Dendritic cell treated with granulocyte-macrophage colony-stimulating factor and Interleukin-4, amounts not matched to agents 40 ng/mL and 50 ng/mL, for 4 days (primary cell): ENCODE data around the gene ADCY3.
A peak's percentile ranks its signal among the peaks of the same experiment; 100 is the strongest.

Experiments used
- H3K27ac Mint-ChIP-seq: one replicate; pipeline ENCODE4 v1.8.0; 2022; ENCODE audit warnings: mild to moderate bottlenecking, mixed read lengths
- H3K27me3 Mint-ChIP-seq: one replicate; pipeline ENCODE4 v1.8.0; 2022; ENCODE audit warnings: mild to moderate bottlenecking, mixed read lengths
- H3K36me3 Mint-ChIP-seq: one replicate; pipeline ENCODE4 v1.8.0; 2022; ENCODE audit warnings: low read depth, mixed read lengths
- H3K4me1 Mint-ChIP-seq: one replicate; pipeline ENCODE4 v1.8.0; 2022; ENCODE audit warnings: low read depth, mixed read lengths
- H3K4me3 Mint-ChIP-seq: one replicate; pipeline ENCODE4 v1.8.0; 2022; ENCODE audit warnings: mild to moderate bottlenecking, moderate library complexity, mixed read lengths
- H3K9me3 Mint-ChIP-seq: one replicate; pipeline ENCODE4 v1.8.0; 2022; ENCODE audit warnings: mixed read lengths
- intact Hi-C: fragments of 100-400 bp; cut with micrococcal nuclease; formaldehyde crosslinking; loops from one replicate; pipeline ENCODE4 v1.15.0; 2022

Gene ADCY3

DNA sequence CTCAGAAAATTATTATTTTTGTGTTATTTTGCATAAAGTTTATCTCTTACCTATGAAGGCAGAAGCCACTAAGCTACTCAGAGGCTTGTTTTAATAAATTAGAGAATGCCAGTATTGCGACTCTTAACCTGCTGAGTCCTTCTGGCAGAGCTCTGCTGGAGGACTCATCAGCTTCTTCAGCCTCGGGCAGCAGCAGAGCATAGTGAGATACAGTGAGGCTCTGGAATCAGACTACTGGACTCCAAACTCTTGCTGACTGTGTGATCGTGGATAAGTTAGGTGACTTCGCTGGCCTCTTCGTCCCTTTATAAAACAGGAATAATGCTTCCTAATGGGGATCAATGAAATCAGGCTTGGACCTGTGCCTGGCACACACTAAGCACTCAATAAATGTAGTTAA, 128.6 kb downstream of the ADCY3 start:
- Mint-ChIP-seq H3K9me3 (no peaks in the 10 kb centered on the region), H3K27ac (no peak overlapping the region), H3K4me1 (peaks cover 22% of the 10 kb centered on the region), H3K36me3 (peaks cover 29% of the 10 kb centered on the region), H3K4me3 (no peak overlapping the region), H3K27me3 (no peaks in the 10 kb centered on the region)
- intact Hi-C loops = no loop called here

- Mint-ChIP-seq H3K27me3 (no peaks in the 10 kb centered on the region), H3K4me3 (no peak overlapping the region), H3K27ac (no peak overlapping the region), H3K36me3 (peaks cover 29% of the 10 kb centered on the region), H3K4me1 (peaks cover 29% of the 10 kb centered on the region), H3K9me3 (no peaks in the 10 kb centered on the region)
- intact Hi-C loops = no loop called here
Observed at GRCh38 chr2:24788816-24789215, 131.2 kb downstream of the ADCY3 start.

GRCh38 chr2:24787532-24787931, 132.5 kb downstream of the ADCY3 start:
- Mint-ChIP-seq H3K4me1 (peaks cover 24% of the 10 kb centered on the region), H3K36me3 (peaks cover 19% of the 10 kb centered on the region), H3K27ac (peak overlapping the region; percentile 2), H3K4me3 (no peak overlapping the region), H3K9me3 (no peaks in the 10 kb centered on the region), H3K27me3 (no peaks in the 10 kb centered on the region)
- intact Hi-C loops = no loop called here

DNA sequence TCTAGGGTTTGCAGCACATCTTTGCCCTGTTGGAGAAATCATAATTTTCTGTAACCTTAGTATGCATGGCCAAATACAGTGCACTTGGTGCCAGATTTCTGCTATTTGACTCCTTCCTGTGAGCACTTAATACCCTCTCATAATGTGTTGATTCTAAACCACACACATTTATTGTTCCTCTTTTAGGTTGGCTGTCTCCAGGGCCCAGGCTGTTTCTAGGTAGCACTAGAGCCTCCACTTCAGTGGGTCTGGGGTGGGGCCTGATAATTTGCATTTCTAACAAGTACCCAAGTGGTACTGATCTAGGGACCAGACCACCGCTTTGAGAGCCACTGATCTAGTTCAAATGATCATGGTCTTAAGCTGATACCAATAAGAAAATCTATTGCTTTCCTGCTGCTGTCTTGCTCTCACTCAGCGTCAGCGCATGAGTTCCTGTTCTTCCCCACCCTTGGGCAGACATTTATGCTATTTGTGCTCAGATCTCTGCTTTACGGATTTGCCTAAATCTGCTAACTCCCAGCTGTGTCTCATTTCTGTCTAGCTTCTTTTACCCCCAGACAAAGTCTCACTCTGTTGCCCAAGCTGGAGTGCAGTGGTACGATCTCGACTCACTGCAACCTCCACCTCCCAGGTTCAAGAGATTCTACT, 134.2 kb downstream of the ADCY3 start:
- peak overlapping the region; percentile 88 for H3K27ac Mint-ChIP-seq
- intact Hi-C loops = no loop called here
- peaks cover 19% of the 10 kb centered on the region for H3K4me1 Mint-ChIP-seq
- H3K4me3 Mint-ChIP-seq = no peak overlapping the region
- H3K27me3 Mint-ChIP-seq = no peaks in the 10 kb centered on the region
- peaks cover 19% of the 10 kb centered on the region for H3K36me3 Mint-ChIP-seq
- no peaks in the 10 kb centered on the region for H3K9me3 Mint-ChIP-seq

DNA sequence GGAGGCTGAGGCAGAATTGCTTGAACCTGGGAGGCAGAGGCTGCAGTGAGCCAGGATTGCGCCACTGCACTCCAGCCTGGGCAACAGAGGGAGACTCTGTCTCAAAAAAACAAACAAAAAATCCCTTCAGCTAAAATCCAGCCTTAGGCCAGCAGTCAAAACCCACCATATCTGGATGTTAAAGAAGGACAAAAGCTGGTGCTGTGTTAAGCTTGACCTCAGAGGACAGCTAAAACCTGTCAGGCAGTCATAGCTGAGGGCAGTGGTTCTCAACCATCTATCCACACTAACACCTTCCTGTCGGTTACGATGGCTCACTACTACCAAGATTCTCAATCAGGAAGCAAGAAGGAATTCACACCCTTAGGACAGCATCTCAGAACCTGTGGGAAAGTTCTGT, 136.4 kb downstream of the ADCY3 start:
- Mint-ChIP-seq H3K4me3 (no peak overlapping the region), H3K4me1 (peaks cover 19% of the 10 kb centered on the region), H3K27me3 (no peaks in the 10 kb centered on the region), H3K27ac (no peak overlapping the region), H3K36me3 (peaks cover under 1% of the 10 kb centered on the region), H3K9me3 (no peaks in the 10 kb centered on the region)
- intact Hi-C loops = no loop called here

DNA sequence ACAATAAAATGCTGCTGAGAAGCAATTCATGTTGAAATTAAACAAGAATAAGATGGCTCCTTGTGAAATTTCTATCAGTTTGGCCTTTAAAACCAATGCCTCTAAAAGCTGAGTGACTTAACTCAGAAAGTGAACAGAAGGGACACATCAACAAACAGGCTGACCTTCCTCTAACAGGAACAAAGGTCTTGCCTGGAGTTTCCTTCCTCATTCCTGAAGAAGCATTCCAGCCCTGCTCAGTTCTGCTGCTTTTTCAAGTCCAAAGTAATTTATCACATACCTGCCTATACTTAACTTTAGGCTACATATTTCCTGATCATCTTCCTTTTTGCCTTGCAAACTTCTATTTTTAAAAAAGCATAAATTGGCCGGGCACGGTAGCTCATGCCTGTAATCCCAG, 140.9 kb downstream of the ADCY3 start:
- no peaks in the 10 kb centered on the region for H3K4me1 Mint-ChIP-seq
- no peaks in the 10 kb centered on the region for H3K27me3 Mint-ChIP-seq
- H3K36me3 Mint-ChIP-seq = no peaks in the 10 kb centered on the region
- H3K9me3 Mint-ChIP-seq = no peaks in the 10 kb centered on the region
- H3K4me3 Mint-ChIP-seq = no peak overlapping the region
- intact Hi-C loops = no loop called here
- no peak overlapping the region for H3K27ac Mint-ChIP-seq

- H3K4me3 Mint-ChIP-seq = no peak overlapping the region
- intact Hi-C loops = no loop called here
- H3K27ac Mint-ChIP-seq = no peak overlapping the region
- H3K36me3 Mint-ChIP-seq = peaks cover 9% of the 10 kb centered on the region
- H3K9me3 Mint-ChIP-seq = no peaks in the 10 kb centered on the region
- H3K27me3 Mint-ChIP-seq = no peaks in the 10 kb centered on the region
- no peaks in the 10 kb centered on the region for H3K4me1 Mint-ChIP-seq
Observed at GRCh38 chr2:24774373-24774772, 145.7 kb downstream of the ADCY3 start.

GRCh38 chr2:24771764-24772586, 148.1 kb downstream of the ADCY3 start:
- Mint-ChIP-seq H3K36me3 (peaks cover 26% of the 10 kb centered on the region), H3K27ac (no peak overlapping the region), H3K4me3 (no peak overlapping the region), H3K27me3 (no peaks in the 10 kb centered on the region), H3K9me3 (no peaks in the 10 kb centered on the region), H3K4me1 (no peaks in the 10 kb centered on the region)
- intact Hi-C loops = no loop called here

GRCh38 chr2:24771061-24771460, 149.0 kb downstream of the ADCY3 start:
- peaks cover 35% of the 10 kb centered on the region for H3K36me3 Mint-ChIP-seq
- intact Hi-C loops = no loop called here
- H3K27ac Mint-ChIP-seq = no peak overlapping the region
- H3K4me1 Mint-ChIP-seq = no peaks in the 10 kb centered on the region
- no peak overlapping the region for H3K4me3 Mint-ChIP-seq
- H3K9me3 Mint-ChIP-seq = no peaks in the 10 kb centered on the region
- no peaks in the 10 kb centered on the region for H3K27me3 Mint-ChIP-seq
